NCI-H446 (cell line): ENCODE results near the gene HDAC4.

Experiments
- DNase-seq, 2 experiments: peaks; one replicate each; lab custom pipeline; 2025; lab: John Stamatoyannopoulos, UW

HDAC4 gene

GRCh38 chr2:239267288-239267951 lies 133.4 kb downstream of the HDAC4 start:
- no peak for DNase-seq

GRCh38 chr2:239266779-239267287 lies 134.0 kb downstream of the HDAC4 start:
- no peak for DNase-seq

- no peak for DNase-seq
Observed at GRCh38 chr2:239266434-239266766, 134.4 kb downstream of the HDAC4 start.

- no peak for DNase-seq
Observed at GRCh38 chr2:239265681-239266433, 135.0 kb downstream of the HDAC4 start.

- no peak for DNase-seq
Observed at GRCh38 chr2:239264838-239265651, 135.8 kb downstream of the HDAC4 start.

- no peak for DNase-seq
Observed at GRCh38 chr2:239264492-239264837, 136.4 kb downstream of the HDAC4 start.

- DNase-seq = no peak
Observed at GRCh38 chr2:239263669-239264491, 136.9 kb downstream of the HDAC4 start.

- no peak for DNase-seq
Observed at GRCh38 chr2:239263231-239263630, 137.6 kb downstream of the HDAC4 start.

- DNase-seq = no peak
Observed at GRCh38 chr2:239262484-239263230, 138.2 kb downstream of the HDAC4 start.

GRCh38 chr2:239261796-239262483 lies 138.9 kb downstream of the HDAC4 start:
- DNase-seq = no peak

- no peak for DNase-seq
Observed at GRCh38 chr2:239261356-239261755, 139.5 kb downstream of the HDAC4 start.

GRCh38 chr2:239260546-239261327 lies 140.1 kb downstream of the HDAC4 start:
- no peak for DNase-seq

- DNase-seq = no peak
Observed at GRCh38 chr2:239259603-239260298, 141.1 kb downstream of the HDAC4 start.

- no peak for DNase-seq
Observed at GRCh38 chr2:239259173-239259572, 141.6 kb downstream of the HDAC4 start.

GRCh38 chr2:239258248-239258647 lies 142.6 kb downstream of the HDAC4 start:
- DNase-seq = no peak

GRCh38 chr2:239257511-239257937 lies 143.3 kb downstream of the HDAC4 start:
- DNase-seq = no peak

- no peak for DNase-seq
Observed at GRCh38 chr2:239256350-239256743, 144.5 kb downstream of the HDAC4 start.

- no peak for DNase-seq
Observed at GRCh38 chr2:239255628-239256349, 145.0 kb downstream of the HDAC4 start.
